CD4-positive, CD25-positive, alpha-beta regulatory T cell (primary cell): ENCODE measurements around the gene LHB. TPM values are rescaled to one million over a fixed set of nuclear protein-coding genes. Genes with fewer than 3 reads are reported as not detected.
A peak's percentile ranks its signal among the peaks of the same experiment; 100 is the strongest.

Source experiments
- ATAC-seq, 2 donors: fragments of 150-1000 bp; cut with Tn5 transposase; one replicate each; pipeline ENCODE4 v1.10.0; 2021; ENCODE audit warnings: low read depth in 2 of 2, moderate number of reproducible peaks in 2 of 2, moderate library complexity in 1 of 2
- DNase-seq, 3 donors: peaks; one replicate each; pipeline versions ENCODE4 v3.0.0 to v3.0.0-alpha.2; 2012 to 2022; ENCODE audit warnings: mixed read lengths in 1 of 3
- H3K27ac ChIP-seq: one replicate; pipeline ENCODE4 v1.7.0; 2013; ENCODE audit warnings: mild to moderate bottlenecking, low read length; ENCODE audit not compliant: insufficient read depth, poor library complexity, severe bottlenecking
- H3K27me3 ChIP-seq: one replicate; pipeline ENCODE4 v1.7.0; 2013; ENCODE audit warnings: low read length; ENCODE audit not compliant: control insufficient read depth, insufficient read depth
- H3K36me3 ChIP-seq: one replicate; pipeline ENCODE4 v1.7.0; 2013; ENCODE audit warnings: mild to moderate bottlenecking, low read length, moderate library complexity; ENCODE audit not compliant: control insufficient read depth, insufficient read depth
- H3K4me1 ChIP-seq: 2 replicates; pipeline ENCODE4 v1.7.0; 2013; ENCODE audit warnings: mild to moderate bottlenecking, low read length; ENCODE audit not compliant: insufficient read depth, control insufficient read depth, poor library complexity, severe bottlenecking
- H3K4me3 ChIP-seq: one replicate; pipeline ENCODE4 v1.7.0; 2013; ENCODE audit warnings: low read depth, mild to moderate bottlenecking, low read length, moderate library complexity
- H3K9me3 ChIP-seq, 2 experiments: 1 replicate in 1 of 2; 2 replicates in 1 of 2; pipeline ENCODE4 v1.7.0; 2013; ENCODE audit warnings: low read length in 2 of 2, mild to moderate bottlenecking in 1 of 2, moderate library complexity in 1 of 2; ENCODE audit not compliant: control insufficient read depth in 2 of 2
- H3K27ac Mint-ChIP-seq, 3 donors: one replicate each; pipeline ENCODE4 v1.8.0; 2020 to 2022; ENCODE audit warnings: mild to moderate bottlenecking in 3 of 3, mixed read lengths in 3 of 3, moderate library complexity in 2 of 3
- H3K27me3 Mint-ChIP-seq: one replicate; pipeline ENCODE4 v1.8.0; 2022; ENCODE audit warnings: mild to moderate bottlenecking, mixed read lengths
- H3K36me3 Mint-ChIP-seq: one replicate; pipeline ENCODE4 v1.8.0; 2020; ENCODE audit warnings: mixed read lengths
- H3K4me1 Mint-ChIP-seq, 4 donors: one replicate each; pipeline ENCODE4 v1.8.0; 2020 to 2022; ENCODE audit warnings: mixed read lengths in 4 of 4, mild to moderate bottlenecking in 1 of 4
- H3K4me3 Mint-ChIP-seq, 4 donors: one replicate each; pipeline ENCODE4 v1.8.0; 2020 to 2022; ENCODE audit warnings: mild to moderate bottlenecking in 4 of 4, mixed read lengths in 4 of 4, moderate library complexity in 3 of 4
- H3K9me3 Mint-ChIP-seq, 7 donors: one replicate each; pipeline ENCODE4 v1.8.0; 2020 to 2022; ENCODE audit warnings: mixed read lengths in 7 of 7, mild to moderate bottlenecking in 3 of 7, moderate library complexity in 2 of 7
- polyA plus RNA-seq, 4 donors: library from polyadenylated mRNA; unstranded; fragments of 300-500 nt; fragmentation: Illumina TruSeq; gene quantifications; one replicate each; pipeline ENCODE4 v1.2.3, GENCODE V29; 2021
- total RNA-seq: library from RNA; stranded (reverse); gene quantifications from one replicate; pipeline ENCODE4 v1.2.3, GENCODE V29; 2022

The LHB gene
- total and polyA plus RNA-seq, 5 donors from 2014 or later = not detected

DNA sequence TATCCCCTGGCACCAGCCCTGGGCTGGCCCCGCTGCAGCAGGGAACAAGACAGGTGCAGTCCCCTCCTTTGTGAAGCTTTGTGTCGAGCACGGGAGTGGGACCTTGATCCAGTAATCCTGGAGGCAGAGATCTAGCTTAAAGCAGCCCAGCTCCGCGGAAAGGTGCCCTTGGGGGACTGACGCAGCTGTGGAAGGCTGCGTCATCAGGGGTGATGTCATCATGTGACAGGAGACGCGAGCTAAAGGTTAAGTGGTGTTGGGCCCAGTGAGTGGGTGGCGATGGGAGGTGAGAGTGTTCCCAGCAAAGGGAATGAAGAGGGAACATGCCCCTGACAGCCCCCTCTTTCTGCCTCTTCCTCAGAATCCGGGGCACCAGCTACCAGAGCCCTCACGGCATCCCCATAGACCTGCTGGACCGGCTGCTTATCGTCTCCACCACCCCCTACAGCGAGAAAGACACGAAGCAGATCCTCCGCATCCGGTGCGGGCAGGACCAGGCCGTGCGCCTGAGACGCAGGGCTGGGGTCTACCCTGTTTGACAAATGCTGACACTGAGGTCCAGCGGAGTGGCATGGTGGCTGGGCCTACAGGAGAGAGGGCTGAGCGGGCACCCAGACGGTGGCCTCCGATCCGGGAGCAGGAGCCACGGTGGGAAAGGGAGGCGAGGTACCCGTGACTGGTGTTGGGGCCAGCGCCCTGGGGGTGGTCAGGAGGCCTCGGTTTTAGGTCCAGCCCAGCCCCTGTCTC is 2.6 kb downstream of the LHB start:
- no peaks in the 10 kb centered on the region for H3K9me3 ChIP-seq
- peaks cover 0 to 18% (median 5%) of the 10 kb centered on the region in 4 donors for H3K4me1 Mint-ChIP-seq
- no peak for ATAC-seq
- H3K27me3 ChIP-seq = no peaks in the 10 kb centered on the region
- no peak overlapping the region for H3K4me3 ChIP-seq
- no peak overlapping the region for H3K27ac Mint-ChIP-seq
- H3K4me1 ChIP-seq = peaks cover 21% of the 10 kb centered on the region
- peaks cover 3% of the 10 kb centered on the region for H3K27me3 Mint-ChIP-seq
- no peak for DNase-seq
- no peak overlapping the region for H3K27ac ChIP-seq
- H3K36me3 ChIP-seq = peaks cover 6% of the 10 kb centered on the region
- peaks cover 3% of the 10 kb centered on the region for H3K36me3 Mint-ChIP-seq
- no peaks in the 10 kb centered on the region for H3K9me3 Mint-ChIP-seq
- H3K4me3 Mint-ChIP-seq = peak overlapping the region in 1 of 4 donors; percentile 42

DNA sequence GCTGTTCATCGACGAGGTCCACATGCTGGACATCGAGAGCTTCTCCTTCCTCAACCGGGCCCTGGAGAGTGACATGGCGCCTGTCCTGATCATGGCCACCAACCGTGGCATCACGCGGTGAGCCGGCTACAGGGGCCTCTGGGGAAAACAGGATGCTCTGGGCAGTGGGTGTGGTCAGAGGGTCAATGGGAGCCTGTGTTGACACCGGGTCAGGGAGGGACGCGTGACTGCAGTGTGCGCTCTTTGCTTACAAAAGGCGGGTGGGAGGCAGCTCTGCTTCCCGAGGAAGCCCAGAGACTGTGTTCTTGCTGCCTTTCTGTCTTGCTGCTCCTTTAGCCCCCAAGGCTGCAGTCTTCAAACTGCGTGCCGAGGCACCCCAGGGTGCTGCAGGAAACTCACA is 5.7 kb downstream of the LHB start:
- Histone ChIP-seq H3K36me3 (peaks cover 15% of the 10 kb centered on the region), H3K27ac (no peak overlapping the region), H3K27me3 (no peaks in the 10 kb centered on the region), H3K9me3 (no peaks in the 10 kb centered on the region), H3K4me1 (no peaks in the 10 kb centered on the region), H3K4me3 (no peak overlapping the region)
- ATAC-seq (no peak), DNase-seq (no peak)
- Mint-ChIP-seq H3K4me3 (no peak overlapping the region), H3K4me1 (peaks cover 0 to 2% (median 0%) of the 10 kb centered on the region in 4 donors), H3K27ac (no peak overlapping the region), H3K36me3 (peaks cover 9% of the 10 kb centered on the region), H3K9me3 (no peaks in the 10 kb centered on the region), H3K27me3 (no peaks in the 10 kb centered on the region)

DNA sequence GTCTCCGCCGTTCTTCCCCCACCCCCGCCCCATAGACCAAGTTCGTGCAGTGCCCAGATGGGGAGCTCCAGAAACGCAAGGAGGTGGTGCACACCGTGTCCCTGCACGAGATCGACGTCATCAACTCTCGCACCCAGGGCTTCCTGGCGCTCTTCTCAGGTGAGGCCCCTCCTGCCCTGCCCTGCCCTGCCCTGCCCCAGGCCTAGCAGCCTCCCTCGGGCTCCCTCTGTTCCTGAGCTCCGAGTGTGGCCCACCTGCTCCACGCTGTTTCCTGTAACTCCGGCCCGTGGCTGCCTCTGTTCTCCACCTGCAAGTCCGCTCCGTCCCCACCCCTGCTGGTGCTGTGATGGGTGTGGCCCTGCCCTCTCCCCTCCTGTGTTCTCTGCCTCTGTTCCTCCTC is 6.4 kb downstream of the LHB start:
- peaks cover 6% of the 10 kb centered on the region for H3K36me3 Mint-ChIP-seq
- no peaks in the 10 kb centered on the region for H3K9me3 Mint-ChIP-seq
- peaks cover 18% of the 10 kb centered on the region for H3K36me3 ChIP-seq
- no peaks in the 10 kb centered on the region for H3K27me3 ChIP-seq
- H3K27me3 Mint-ChIP-seq = no peaks in the 10 kb centered on the region
- H3K4me1 Mint-ChIP-seq = no peaks in the 10 kb centered on the region
- no peaks in the 10 kb centered on the region for H3K9me3 ChIP-seq
- H3K27ac ChIP-seq = no peak overlapping the region
- no peak overlapping the region for H3K4me3 Mint-ChIP-seq
- no peak for ATAC-seq
- no peaks in the 10 kb centered on the region for H3K4me1 ChIP-seq
- no peak overlapping the region for H3K4me3 ChIP-seq
- no peak overlapping the region for H3K27ac Mint-ChIP-seq
- DNase-seq = no peak

DNA sequence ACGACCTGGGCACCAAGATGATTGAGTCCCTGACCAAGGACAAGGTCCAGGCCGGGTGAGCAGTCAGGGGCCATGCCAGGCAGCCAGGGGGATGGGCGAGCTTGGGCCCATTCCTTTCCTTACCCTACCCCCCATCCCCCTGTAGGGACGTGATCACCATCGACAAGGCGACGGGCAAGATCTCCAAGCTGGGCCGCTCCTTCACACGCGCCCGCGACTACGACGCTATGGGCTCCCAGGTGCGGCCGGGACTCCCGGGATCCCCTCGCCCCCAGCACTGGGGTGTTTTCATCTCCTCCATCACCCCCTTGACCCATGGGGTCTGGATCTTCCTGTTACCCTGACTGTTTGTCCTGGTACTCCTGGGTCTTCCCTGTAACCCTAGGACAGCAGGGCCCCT is 7.1 kb downstream of the LHB start:
- Histone ChIP-seq H3K9me3 (no peaks in the 10 kb centered on the region), H3K36me3 (peaks cover 22% of the 10 kb centered on the region), H3K4me3 (no peak overlapping the region), H3K27me3 (no peaks in the 10 kb centered on the region), H3K4me1 (no peaks in the 10 kb centered on the region), H3K27ac (no peak overlapping the region)
- Mint-ChIP-seq H3K9me3 (no peaks in the 10 kb centered on the region), H3K4me3 (no peak overlapping the region), H3K27ac (no peak overlapping the region), H3K36me3 (peaks cover 6% of the 10 kb centered on the region), H3K27me3 (no peaks in the 10 kb centered on the region), H3K4me1 (no peaks in the 10 kb centered on the region)
- no peak for ATAC-seq
- DNase-seq = no peak

DNA sequence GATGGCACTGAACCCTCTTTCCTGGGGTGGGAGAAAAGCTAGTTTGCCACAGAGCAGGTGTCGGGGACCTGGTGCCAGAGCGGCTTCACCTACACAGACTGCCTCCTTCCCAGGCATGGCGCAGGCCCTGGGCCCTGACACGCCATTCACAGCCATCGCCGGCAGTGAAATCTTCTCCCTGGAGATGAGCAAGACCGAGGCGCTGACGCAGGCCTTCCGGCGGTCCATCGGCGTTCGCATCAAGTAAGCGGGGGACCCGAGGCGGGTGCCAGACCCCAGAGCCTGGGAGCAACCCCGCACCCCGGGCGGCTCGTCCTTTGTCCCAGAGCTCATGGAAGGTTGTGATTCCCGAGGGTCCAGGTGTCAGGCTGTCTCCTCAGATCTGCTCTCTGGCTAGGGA is 10.0 kb downstream of the LHB start:
- H3K27ac ChIP-seq = no peak overlapping the region
- H3K4me3 ChIP-seq = no peak overlapping the region
- Mint-ChIP-seq H3K9me3 (no peaks in the 10 kb centered on the region), H3K27me3 (no peaks in the 10 kb centered on the region), H3K4me1 (no peaks in the 10 kb centered on the region), H3K36me3 (peaks cover 13% of the 10 kb centered on the region), H3K27ac (no peak overlapping the region), H3K4me3 (no peak overlapping the region)
- H3K9me3 ChIP-seq = no peaks in the 10 kb centered on the region
- H3K4me1 ChIP-seq = no peaks in the 10 kb centered on the region
- no peaks in the 10 kb centered on the region for H3K27me3 ChIP-seq
- DNase-seq = no peak
- ATAC-seq = no peak
- H3K36me3 ChIP-seq = peaks cover 30% of the 10 kb centered on the region

DNA sequence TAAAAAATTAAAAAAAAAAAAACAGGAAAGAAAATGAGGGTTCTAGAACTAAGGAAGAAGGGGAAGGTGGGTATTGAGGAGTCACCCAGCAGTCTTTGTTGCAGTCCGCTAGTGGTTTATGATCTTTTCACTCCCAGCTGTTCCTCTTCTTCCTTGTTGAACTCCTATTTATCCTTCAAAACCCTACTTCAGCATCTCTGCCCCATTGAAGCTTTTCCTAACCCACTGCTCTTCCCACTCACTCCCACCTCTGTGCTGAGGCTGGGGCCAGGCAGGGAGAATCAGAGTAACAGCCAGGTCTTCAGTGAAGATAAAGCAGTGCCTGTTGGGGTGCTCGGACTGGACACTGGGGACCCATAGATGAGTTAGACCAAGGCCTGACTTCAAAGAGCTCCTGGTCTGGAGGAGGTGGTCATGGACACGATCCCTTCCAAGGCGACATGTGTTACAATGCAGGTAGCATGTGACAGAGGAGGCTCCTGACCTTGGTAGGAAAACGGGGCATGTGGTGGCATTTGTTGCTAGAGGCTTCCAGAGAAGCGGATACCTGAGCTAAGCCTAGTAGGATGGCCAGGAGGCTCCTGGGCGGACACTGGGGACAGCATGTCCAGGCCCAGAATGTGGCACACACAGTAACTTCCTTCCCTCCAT is 11.8 kb downstream of the LHB start:
- H3K9me3 ChIP-seq = no peaks in the 10 kb centered on the region
- no peak for DNase-seq
- Mint-ChIP-seq H3K9me3 (no peaks in the 10 kb centered on the region), H3K27ac (no peak overlapping the region), H3K4me3 (no peak overlapping the region), H3K4me1 (peaks cover 0 to under 1% (median 0%) of the 10 kb centered on the region in 4 donors), H3K36me3 (peaks cover 13% of the 10 kb centered on the region), H3K27me3 (no peaks in the 10 kb centered on the region)
- H3K27me3 ChIP-seq = no peaks in the 10 kb centered on the region
- peaks cover 28% of the 10 kb centered on the region for H3K36me3 ChIP-seq
- no peaks in the 10 kb centered on the region for H3K4me1 ChIP-seq
- ATAC-seq = no peak
- no peak overlapping the region for H3K4me3 ChIP-seq
- H3K27ac ChIP-seq = no peak overlapping the region

DNA sequence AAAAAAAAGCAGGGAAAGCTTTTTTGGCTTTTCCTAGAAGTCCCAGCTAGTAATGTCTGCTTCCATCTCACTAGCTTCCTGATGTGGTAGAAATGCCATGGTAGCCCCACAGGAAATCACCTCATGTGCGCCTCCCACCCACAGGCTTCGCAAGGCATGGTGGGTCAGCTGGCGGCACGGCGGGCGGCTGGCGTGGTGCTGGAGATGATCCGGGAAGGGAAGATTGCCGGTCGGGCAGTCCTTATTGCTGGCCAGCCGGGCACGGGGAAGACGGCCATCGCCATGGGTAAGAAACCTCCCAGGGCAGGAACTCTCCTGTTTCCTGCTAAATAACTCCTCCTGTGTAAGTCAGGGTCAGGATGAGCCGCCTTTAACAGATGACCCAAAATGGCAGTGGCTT is 12.8 kb downstream of the LHB start:
- Histone ChIP-seq H3K27me3 (no peaks in the 10 kb centered on the region), H3K9me3 (no peaks in the 10 kb centered on the region), H3K4me1 (no peaks in the 10 kb centered on the region), H3K36me3 (peaks cover 24% of the 10 kb centered on the region), H3K27ac (no peak overlapping the region), H3K4me3 (no peak overlapping the region)
- H3K9me3 Mint-ChIP-seq = no peaks in the 10 kb centered on the region
- ATAC-seq (no peak), DNase-seq (no peak)
- H3K27ac Mint-ChIP-seq = no peak overlapping the region
- H3K27me3 Mint-ChIP-seq = no peaks in the 10 kb centered on the region
- peaks cover 16% of the 10 kb centered on the region for H3K36me3 Mint-ChIP-seq
- peaks cover 0 to 8% (median 5%) of the 10 kb centered on the region in 4 donors for H3K4me1 Mint-ChIP-seq
- H3K4me3 Mint-ChIP-seq = no peak overlapping the region
